ENCODE data around the gene TWSG1. TPM values are rescaled to one million over a fixed set of nuclear protein-coding genes. Genes with fewer than 3 reads are reported as not detected.

The TWSG1 gene
- total RNA-seq, 1 experiment from 2014 or later: 19.3 TPM

DNA sequence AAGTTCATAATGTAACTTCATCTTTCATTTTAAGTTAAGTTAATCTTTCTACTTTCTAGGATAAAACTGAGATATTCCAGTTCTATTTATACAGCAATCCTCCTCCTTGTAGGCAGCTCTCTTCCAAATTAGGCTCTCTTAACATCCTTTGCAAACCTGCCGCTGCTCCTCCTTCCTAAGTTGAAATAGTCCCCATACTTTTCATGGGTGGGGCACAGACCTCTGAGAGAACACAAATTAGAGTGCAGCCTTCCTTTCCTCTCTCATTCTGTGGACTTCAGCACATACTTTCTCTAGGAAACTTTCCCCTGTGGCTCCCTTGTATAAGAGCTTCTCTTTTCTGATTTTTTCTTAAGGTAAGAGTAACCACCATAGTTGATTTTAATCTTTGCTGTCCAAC, 28.3 kb downstream of the TWSG1 start:
- peaks cover 9% of the 10 kb centered on the region for H3K36me3 Mint-ChIP-seq
- POLR2A ChIA-PET: no interaction called here
- H3K4me1 Mint-ChIP-seq: peaks cover 13% of the 10 kb centered on the region
- H3K4me3 Mint-ChIP-seq: no peak overlapping the region
- peaks cover 7% of the 10 kb centered on the region for H3K9me3 Mint-ChIP-seq
- CTCF ChIA-PET: no interaction called here
- DNase-seq (ENCODE audit: low spot score) (no peak), ATAC-seq (no peak)
- no peak overlapping the region for H3K27ac Mint-ChIP-seq
- no peaks in the 10 kb centered on the region for H3K27me3 Mint-ChIP-seq (ENCODE audit: low read depth)
- TF ChIP-seq MXD4 (CRISPR knock-in tag; IDR thresholded peaks at IDR 0.05; ENCODE audit: borderline replicate concordance) (no peak), ZNF138 (CRISPR knock-in tag; conservative IDR thresholded peaks at IDR 0.05) (no peak), NFATC4 (CRISPR knock-in tag; IDR thresholded peaks at IDR 0.05) (no peak), MYBL2 (CRISPR knock-in tag; IDR thresholded peaks at IDR 0.05) (no peak), KAT7 (CRISPR knock-in tag; IDR thresholded peaks at IDR 0.05; ENCODE audit: borderline replicate concordance) (no peak), ESRRA (CRISPR knock-in tag; IDR thresholded peaks at IDR 0.05; ENCODE audit: borderline replicate concordance) (no peak), ZNF219 (CRISPR knock-in tag; IDR thresholded peaks at IDR 0.05; ENCODE audit: borderline replicate concordance) (no peak)
- TF ChIP-seq, protein P1, sequence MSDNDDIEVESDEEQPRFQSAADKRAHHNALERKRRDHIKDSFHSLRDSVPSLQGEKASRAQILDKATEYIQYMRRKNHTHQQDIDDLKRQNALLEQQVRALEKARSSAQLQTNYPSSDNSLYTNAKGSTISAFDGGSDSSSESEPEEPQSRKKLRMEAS (CRISPR knock-in tag; IDR thresholded peaks at IDR 0.05): no peak
- TF ChIP-seq, protein P2, sequence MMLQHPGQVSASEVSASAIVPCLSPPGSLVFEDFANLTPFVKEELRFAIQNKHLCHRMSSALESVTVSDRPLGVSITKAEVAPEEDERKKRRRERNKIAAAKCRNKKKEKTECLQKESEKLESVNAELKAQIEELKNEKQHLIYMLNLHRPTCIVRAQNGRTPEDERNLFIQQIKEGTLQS (CRISPR knock-in tag; conservative IDR thresholded peaks at IDR 0.05): no peak
- TF ChIP-seq, protein P3, sequence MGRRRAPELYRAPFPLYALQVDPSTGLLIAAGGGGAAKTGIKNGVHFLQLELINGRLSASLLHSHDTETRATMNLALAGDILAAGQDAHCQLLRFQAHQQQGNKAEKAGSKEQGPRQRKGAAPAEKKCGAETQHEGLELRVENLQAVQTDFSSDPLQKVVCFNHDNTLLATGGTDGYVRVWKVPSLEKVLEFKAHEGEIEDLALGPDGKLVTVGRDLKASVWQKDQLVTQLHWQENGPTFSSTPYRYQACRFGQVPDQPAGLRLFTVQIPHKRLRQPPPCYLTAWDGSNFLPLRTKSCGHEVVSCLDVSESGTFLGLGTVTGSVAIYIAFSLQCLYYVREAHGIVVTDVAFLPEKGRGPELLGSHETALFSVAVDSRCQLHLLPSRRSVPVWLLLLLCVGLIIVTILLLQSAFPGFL (CRISPR knock-in tag; IDR thresholded peaks at IDR 0.05; ENCODE audit: borderline replicate concordance): no peak

DNA sequence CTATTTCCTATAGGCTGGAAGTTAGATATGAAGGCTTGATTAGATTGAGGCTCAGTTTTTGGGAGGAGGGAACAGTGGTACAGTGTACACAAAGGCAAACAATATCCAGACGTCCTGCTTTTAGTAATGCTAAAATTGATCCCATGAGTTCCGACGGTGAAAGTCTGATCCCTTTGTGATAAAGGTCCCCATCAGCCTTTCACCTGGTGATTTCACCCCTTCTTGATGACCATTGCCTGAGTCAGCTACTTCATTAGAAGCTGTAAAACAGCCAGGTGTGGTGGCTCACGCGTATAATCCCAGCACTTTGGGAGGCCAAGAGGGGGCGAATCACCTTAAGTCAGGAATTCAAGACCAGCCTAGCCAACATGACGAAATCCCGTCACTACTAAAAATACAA, 29.7 kb downstream of the TWSG1 start:
- no peak for TF ChIP-seq TEAD1 (CRISPR knock-in tag; IDR thresholded peaks at IDR 0.05)
- TF ChIP-seq FOXJ3 (CRISPR knock-in tag; IDR thresholded peaks at IDR 0.05; ENCODE audit: borderline replicate concordance): no peak
- no peak for TF ChIP-seq ZBTB21 (CRISPR knock-in tag; IDR thresholded peaks at IDR 0.05; ENCODE audit: borderline replicate concordance)
- TF ChIP-seq, protein P2 (CRISPR knock-in tag; conservative IDR thresholded peaks at IDR 0.05): no peak
- TF ChIP-seq ELF4 (CRISPR knock-in tag; IDR thresholded peaks at IDR 0.05; ENCODE audit: low read depth): no peak
- TF ChIP-seq, protein P4, sequence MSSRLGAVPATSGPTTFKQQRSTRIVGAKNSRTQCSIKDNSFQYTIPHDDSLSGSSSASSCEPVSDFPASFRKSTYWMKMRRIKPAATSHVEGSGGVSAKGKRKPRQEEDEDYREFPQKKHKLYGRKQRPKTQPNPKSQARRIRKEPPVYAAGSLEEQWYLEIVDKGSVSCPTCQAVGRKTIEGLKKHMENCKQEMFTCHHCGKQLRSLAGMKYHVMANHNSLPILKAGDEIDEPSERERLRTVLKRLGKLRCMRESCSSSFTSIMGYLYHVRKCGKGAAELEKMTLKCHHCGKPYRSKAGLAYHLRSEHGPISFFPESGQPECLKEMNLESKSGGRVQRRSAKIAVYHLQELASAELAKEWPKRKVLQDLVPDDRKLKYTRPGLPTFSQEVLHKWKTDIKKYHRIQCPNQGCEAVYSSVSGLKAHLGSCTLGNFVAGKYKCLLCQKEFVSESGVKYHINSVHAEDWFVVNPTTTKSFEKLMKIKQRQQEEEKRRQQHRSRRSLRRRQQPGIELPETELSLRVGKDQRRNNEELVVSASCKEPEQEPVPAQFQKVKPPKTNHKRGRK (CRISPR knock-in tag; IDR thresholded peaks at IDR 0.05; ENCODE audit: borderline replicate concordance): no peak
- TF ChIP-seq ZNF138 (CRISPR knock-in tag; conservative IDR thresholded peaks at IDR 0.05): no peak
- TF ChIP-seq, protein P5, sequence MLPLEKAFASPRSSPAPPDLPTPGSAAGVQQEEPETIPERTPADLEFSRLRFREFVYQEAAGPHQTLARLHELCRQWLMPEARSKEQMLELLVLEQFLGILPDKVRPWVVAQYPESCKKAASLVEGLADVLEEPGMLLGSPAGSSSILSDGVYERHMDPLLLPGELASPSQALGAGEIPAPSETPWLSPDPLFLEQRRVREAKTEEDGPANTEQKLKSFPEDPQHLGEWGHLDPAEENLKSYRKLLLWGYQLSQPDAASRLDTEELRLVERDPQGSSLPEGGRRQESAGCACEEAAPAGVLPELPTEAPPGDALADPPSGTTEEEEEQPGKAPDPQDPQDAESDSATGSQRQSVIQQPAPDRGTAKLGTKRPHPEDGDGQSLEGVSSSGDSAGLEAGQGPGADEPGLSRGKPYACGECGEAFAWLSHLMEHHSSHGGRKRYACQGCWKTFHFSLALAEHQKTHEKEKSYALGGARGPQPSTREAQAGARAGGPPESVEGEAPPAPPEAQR (CRISPR knock-in tag; IDR thresholded peaks at IDR 0.05): no peak
- TF ChIP-seq, protein P6, sequence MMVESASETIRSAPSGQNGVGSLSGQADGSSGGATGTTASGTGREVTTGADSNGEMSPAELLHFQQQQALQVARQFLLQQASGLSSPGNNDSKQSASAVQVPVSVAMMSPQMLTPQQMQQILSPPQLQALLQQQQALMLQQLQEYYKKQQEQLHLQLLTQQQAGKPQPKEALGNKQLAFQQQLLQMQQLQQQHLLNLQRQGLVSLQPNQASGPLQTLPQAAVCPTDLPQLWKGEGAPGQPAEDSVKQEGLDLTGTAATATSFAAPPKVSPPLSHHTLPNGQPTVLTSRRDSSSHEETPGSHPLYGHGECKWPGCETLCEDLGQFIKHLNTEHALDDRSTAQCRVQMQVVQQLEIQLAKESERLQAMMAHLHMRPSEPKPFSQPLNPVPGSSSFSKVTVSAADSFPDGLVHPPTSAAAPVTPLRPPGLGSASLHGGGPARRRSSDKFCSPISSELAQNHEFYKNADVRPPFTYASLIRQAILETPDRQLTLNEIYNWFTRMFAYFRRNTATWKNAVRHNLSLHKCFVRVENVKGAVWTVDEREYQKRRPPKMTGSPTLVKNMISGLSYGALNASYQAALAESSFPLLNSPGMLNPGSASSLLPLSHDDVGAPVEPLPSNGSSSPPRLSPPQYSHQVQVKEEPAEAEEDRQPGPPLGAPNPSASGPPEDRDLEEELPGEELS (CRISPR knock-in tag; IDR thresholded peaks at IDR 0.05): no peak
- TF ChIP-seq RORB (CRISPR knock-in tag; IDR thresholded peaks at IDR 0.05): no peak
- TF ChIP-seq, protein P7, sequence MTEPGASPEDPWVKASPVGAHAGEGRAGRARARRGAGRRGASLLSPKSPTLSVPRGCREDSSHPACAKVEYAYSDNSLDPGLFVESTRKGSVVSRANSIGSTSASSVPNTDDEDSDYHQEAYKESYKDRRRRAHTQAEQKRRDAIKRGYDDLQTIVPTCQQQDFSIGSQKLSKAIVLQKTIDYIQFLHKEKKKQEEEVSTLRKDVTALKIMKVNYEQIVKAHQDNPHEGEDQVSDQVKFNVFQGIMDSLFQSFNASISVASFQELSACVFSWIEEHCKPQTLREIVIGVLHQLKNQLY (CRISPR knock-in tag; IDR thresholded peaks at IDR 0.05): no peak
- peaks cover 10% of the 10 kb centered on the region for H3K9me3 Mint-ChIP-seq
- H3K4me3 Mint-ChIP-seq: no peak overlapping the region
- no peak for ATAC-seq
- peaks cover 13% of the 10 kb centered on the region for H3K4me1 Mint-ChIP-seq
- peaks cover 12% of the 10 kb centered on the region for H3K36me3 Mint-ChIP-seq
- POLR2A ChIA-PET: no interaction called here
- CTCF ChIA-PET: no interaction called here
- no peak for DNase-seq (ENCODE audit: low spot score)
- H3K27ac Mint-ChIP-seq: no peak overlapping the region
- no peaks in the 10 kb centered on the region for H3K27me3 Mint-ChIP-seq (ENCODE audit: low read depth)
